AG10803 (cell line): Measurements from ENCODE around the gene PRPF19.

ENCODE experiments used
- DNase-seq: peaks from one replicate; pipeline ENCODE4 v3.0.0; 2010; ENCODE audit warnings: low read depth
- H3K4me3 ChIP-seq: 2 replicates; pipeline ENCODE4 v1.5.1; 2011; ENCODE audit warnings: mild to moderate bottlenecking, low read length, control low read depth
- TF ChIP-seq, protein P1 (sequence below): conservative IDR thresholded peaks from 2 replicates; pipeline ENCODE4 v1.5.1; 2011; ENCODE audit warnings: mild to moderate bottlenecking, low read length, control low read depth, inconsistent platforms

The PRPF19 gene

DNA sequence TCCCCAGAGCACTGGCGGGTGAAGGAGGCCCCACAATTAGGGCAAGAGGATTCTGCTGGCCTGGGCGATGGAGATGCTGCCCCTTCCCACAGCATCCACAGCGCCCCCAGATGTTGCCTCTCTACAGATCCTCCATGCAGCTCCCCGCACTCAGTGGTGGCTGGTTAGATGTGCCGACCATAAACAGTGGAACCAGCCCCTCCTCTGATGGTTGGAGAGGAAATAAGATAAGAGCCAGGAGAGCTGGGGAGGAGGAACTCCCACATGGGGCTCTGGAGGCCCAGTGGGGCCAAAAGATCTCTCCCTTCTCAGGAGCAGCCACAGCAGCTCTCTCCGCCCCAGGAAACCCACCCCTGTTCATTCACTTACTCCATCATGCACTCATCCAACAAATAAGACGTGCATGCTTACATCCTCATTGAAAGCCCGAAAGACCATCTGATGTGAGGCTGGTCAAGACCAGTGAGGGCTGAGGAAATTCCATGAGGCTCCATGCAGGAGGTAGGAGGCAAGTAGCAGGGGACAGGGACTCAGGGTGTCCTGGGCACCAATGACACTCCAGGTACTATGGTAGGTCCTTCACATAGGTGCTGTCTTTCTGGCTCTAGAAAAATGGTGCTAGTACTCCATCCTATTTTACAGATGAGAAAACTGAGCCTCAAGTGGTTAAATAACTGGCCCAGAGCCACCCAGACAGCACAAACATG lies 52.1 kb downstream of the PRPF19 start:
- DNase-seq: no peak
- no peak overlapping the region for H3K4me3 ChIP-seq

DNA sequence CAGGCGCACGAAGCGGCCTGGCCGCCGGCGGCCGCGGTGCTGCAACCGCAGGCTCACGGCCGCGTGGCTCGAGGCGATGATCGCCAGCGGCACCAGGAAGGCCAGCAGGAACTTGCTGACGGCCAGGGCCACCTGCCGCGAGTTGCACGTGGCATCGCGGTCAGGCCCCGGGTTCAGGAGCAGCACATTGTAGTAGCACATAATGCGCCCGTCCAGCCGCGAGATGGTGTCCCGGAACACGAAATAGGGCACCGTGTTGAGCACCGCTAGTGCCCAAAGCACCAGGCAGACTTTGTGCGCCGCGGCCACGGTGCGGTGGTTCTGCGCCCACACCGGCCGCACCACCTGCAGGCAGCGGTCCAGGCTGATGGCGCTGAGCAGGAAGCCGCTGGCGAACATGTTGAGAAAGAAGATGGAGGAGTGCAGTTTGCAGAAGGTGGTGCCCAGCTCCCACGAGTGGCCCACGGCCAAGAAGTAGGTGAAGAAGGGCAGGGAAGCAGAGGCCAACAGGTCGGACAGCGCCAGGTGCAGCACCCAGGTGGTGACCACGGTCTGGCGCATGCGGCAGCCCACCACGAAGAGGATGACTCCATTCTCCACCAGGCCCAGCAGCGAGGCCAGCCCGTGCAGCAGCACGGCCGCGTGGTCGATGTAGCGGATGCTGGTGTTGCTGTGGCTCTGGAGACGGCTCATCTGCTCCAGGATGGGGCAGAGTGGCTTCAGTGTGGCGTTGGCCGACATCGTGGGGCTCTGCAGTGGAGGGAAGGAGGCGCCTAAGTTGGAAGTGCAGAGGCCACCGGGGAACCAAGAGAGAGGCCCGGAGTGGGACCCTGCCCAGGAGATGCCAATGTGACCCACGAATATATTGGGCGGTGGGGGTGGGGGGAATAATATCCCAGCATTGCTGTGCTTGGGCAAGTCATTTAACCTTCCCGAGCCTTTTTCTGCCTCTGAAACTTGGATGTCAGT lies 53.1 kb downstream of the PRPF19 start:
- no peak for DNase-seq
- TF ChIP-seq, protein P1, sequence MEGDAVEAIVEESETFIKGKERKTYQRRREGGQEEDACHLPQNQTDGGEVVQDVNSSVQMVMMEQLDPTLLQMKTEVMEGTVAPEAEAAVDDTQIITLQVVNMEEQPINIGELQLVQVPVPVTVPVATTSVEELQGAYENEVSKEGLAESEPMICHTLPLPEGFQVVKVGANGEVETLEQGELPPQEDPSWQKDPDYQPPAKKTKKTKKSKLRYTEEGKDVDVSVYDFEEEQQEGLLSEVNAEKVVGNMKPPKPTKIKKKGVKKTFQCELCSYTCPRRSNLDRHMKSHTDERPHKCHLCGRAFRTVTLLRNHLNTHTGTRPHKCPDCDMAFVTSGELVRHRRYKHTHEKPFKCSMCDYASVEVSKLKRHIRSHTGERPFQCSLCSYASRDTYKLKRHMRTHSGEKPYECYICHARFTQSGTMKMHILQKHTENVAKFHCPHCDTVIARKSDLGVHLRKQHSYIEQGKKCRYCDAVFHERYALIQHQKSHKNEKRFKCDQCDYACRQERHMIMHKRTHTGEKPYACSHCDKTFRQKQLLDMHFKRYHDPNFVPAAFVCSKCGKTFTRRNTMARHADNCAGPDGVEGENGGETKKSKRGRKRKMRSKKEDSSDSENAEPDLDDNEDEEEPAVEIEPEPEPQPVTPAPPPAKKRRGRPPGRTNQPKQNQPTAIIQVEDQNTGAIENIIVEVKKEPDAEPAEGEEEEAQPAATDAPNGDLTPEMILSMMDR: no peak
- H3K4me3 ChIP-seq: no peak overlapping the region

More for the DNA sequence above, 52.1 kb downstream of the PRPF19 start:
- TF ChIP-seq, protein P1: no peak

DNA sequence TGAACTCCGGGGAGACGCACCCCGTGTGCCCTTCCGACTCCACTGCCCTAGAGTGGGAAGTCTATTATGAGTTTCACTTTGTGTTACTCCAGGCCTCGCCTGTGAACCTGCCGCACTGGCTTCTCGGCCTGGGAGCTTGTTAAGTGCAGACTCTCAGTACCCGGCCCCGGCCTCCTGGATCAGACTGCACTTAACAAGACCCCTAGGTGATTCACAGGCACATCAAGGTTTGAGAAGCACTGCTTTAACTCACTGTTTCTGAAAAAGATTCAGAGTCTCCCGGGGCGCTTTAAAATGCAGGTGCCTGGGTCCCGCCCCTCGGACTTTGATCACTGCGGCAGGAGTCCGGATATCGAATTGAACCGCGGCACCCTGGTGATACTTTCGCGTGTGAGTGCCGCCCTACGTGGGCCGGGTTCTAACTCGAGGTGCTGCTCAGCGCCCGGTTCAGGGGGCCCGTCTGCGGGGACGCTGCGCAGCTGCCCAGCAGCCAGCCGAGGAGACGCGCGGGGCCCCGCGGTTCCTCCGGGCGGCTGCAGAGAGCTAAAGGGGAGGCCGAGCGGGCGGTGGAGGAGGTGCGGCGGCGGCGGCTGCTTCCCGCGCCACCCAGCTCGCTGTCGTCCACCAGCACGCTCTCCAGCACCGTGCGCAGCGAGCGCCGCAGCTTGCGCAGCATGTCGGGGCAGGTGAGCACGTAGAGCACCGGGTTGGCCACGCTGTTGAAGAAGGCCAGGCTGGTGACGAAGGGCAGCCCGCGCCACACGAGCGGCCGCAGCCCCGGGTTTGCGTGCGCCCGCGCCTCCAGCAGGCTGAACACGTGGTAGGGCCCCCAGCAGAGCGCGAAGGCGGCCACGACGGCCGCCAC lies 54.0 kb downstream of the PRPF19 start:
- TF ChIP-seq, protein P1: no peak
- no peak overlapping the region for H3K4me3 ChIP-seq
- no peak for DNase-seq

DNA sequence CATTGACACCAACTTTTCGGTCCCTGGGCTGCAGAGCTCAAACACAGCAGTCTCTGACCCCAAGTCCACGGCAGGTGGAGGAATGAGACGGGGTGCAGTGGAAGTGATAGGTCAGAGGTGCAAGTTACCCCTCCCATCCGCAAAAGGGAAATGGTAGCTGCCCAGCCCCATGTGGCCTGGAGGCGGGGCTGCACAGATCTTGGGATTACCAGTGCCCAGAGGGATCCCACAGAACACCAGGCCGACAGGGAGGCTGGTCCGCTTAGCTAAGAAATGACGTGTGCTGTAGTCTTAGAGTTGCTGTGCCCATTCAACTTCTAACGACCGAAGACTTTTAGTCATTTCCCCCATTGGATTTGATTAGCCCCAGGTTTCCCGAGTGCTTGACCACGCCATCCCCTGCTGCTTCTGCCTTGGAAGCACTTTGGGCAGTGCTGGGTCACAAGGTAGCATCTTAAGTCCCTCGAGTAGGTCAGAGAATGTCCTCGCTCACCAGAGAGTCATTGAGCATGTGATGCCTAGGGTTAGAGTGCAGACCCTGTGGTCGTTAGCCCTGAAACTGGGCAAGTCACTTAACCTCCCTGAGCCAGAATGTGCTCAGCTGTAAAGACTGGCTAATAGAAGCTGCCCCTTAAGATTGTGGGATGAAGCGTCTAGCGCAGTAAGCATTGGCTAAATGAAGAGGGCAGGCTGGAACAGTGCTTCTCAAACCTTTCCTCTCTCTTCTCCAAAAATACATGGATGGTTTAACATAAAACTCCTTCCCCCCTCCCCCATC lies 54.9 kb downstream of the PRPF19 start:
- TF ChIP-seq, protein P1: no peak
- DNase-seq: no peak
- H3K4me3 ChIP-seq: no peak overlapping the region

DNA sequence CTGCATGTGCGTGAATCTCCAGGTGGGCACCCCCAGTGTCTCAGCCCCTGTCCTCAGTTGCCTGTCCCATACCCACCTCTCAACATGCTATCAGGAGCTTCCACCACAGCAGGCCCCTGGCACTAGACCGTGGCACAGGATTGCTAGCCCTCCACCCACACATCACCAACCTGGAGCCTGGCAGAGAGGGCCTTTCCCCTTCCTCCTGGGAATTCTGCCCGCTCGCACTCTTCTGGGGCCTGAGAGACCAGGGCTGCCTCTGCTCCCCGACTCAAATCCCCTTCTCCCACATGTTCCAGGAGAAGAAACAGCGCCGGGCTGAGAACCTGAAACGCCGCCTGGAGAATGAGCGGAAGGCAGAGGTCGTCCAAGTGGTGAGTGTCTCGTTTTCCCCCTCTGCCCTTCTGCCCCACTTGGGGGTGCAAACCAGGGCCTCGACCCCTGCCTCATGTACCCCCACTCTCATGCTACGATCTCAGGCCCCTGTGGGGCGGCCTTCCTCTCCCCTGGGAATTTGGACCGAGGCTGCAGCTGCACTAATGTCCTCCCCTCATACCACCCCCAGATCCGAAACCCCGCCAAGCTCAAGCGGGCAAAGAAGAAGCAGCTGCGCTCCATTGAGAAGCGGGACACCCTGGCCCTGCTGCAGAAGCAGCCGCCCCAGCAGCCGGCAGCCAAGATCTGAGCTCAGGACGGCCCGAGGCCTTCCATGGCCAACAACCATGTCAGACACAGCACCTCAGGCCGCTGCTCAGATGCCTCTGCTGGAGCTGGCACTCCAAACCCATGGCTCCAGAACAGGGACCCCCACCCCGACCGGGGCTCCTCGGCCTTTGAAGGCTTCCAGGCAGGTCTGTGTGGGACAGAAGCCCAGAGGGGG lies 56.5 kb downstream of the PRPF19 start:
- no peak for DNase-seq
- TF ChIP-seq, protein P1: no peak
- no peak overlapping the region for H3K4me3 ChIP-seq
